CD4-positive, alpha-beta T cell treated with Interleukin-2 at 100 ng/mL for 4 hours (primary cell): ENCODE results near the gene U2AF1L4.
A peak's percentile ranks its signal among the peaks of the same experiment; 100 is the strongest.

ENCODE experiments used
- DNase-seq: peaks from one replicate; pipeline ENCODE4 v3.0.0-alpha.2; 2020; ENCODE audit warnings: low spot score

The U2AF1L4 gene

DNA sequence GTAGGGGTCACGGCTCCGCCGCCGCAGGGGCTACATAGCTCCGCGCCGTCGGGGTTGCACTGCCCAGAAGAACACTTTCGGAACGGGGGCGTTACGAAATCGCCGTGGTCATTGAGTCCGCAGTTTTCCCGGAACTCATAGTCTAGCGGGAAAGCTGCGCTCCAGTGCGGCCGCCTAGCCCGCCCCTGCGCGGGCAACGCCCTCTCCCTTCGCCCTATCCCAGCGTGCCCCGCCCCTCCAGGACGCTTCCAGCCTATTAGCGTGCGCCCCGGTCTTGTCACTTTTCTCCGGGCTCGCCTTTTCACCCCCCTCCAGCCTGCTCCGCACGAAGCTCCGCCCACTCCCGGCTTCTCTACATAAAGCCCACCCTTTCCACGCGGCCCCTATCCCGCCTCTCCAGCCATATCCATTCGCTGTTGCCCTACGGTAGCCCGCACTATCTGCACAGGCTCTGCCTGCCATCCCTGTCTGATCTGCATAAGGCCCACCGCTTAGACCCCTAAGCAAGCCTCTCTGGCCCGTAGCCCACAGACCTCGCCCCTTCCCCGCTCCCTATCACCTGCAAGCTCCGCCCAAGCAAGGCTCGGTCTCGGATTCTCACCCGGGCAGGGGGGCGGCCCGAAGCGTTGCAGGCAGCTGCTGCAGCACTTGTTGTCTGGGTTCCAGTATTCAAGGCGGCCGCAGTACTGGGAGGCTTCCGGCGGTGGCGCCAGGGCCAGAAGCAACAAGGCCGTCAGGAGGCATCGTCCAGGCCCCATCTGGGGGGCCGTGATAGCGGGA lies 4.6 kb downstream of the U2AF1L4 start:
- DNase-seq, result peak; percentile 94

DNA sequence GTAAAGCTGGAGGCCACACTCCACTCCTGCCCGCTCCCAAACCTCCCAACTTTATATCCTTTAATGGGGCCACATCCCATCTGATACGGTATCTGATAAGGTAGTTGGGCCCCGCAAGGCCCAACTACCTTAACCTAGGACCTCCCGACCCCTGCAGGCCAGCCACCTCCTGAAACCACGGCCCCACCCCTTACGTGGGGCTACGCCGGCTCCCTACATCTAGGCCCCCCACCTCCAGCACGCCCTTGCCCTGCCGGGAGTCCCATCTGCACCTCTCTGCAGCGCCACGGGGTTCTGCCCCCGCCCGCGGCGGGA lies 5.2 kb downstream of the U2AF1L4 start:
- DNase-seq, result no peak

DNA sequence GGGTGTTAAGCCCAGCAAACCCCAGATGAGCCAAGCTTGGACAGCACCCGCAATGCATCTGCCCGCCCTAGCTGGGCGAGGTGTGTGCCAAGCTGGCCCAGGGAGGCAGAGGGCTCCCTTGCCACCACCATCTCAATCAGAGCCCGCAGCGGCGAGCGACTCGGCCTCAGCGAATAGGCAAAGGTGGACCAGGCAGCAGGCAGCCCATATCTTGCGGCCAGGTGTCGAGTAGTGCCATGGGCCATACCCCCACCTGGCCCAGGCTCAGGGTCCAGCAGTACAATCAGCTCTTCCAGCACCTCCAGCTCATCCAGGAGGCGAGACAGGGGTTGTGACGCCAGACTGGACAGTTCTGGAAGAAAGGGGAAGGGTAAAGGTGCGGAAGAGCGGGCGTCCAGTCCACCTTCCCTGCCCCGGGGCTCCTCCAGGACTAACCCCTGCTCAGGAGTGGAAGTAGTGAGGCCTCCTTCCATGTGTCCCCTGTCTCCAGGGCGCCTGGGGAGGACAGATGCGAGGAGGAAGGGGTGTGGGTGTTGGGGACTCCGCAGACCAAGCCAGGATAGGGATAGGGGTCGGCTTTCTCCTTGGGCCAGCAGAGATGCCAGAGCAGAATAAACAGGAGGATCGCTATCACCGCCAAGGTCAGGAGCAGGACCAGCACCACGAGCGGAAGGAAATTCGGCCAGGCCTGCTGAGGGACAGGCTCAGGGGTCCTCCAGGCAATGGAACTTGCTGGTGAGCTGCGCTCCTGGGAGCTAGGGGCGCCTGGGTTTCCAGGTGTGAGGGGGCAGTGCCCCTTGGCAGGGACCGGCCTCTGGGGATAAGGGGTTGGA lies 5.7 kb downstream of the U2AF1L4 start:
- DNase-seq, result no peak

DNA sequence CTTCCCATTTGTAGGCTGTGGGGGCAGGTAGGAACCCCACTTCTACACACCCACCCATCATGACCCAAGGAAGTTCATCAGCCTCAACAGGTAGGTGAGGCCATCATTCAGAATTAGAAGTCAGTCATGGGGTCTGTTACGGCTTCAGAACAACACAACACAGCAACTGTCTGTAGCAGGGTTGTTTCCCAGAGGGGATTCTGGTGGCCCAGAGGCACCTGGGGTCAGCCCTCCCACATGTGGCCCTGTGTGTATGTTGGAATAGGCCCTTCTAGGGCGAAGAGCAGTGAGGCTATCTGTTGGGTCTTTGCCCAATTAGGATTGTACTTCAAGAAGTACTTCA lies 6.4 kb downstream of the U2AF1L4 start:
- DNase-seq, result no peak

DNA sequence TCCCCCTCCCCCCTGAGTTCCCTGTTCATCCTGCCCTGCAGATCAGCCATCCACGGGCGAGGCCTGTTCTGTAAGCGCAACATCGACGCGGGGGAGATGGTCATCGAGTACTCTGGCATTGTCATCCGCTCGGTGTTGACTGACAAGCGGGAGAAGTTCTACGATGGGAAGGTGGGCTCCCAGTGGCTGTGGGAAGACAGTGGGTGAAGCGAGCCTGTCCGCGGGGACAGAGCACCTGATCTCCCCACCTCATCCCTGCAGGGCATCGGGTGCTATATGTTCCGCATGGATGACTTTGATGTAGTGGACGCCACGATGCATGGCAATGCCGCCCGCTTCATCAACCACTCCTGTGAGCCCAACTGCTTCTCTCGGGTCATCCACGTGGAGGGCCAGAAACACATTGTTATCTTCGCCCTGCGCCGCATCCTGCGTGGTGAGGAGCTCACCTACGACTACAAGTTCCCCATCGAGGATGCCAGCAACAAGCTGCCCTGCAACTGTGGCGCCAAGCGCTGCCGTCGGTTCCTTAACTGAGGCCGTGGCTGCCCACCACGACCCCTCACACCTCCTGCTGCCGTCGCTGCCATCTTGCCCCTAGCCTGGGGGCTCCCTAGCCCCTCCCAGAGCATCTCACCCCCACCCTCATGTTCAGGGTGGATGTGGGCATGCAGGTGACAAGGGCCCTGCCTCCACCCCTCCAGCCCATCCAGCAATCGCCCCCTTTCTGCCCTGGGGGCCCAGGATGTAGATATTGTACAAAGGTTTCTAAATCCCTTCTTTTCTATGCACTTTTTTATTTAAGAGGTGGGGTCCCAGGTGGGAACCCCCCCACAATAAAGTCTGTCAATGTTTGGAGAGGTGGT lies 7.0 kb downstream of the U2AF1L4 start:
- no peak for DNase-seq

DNA sequence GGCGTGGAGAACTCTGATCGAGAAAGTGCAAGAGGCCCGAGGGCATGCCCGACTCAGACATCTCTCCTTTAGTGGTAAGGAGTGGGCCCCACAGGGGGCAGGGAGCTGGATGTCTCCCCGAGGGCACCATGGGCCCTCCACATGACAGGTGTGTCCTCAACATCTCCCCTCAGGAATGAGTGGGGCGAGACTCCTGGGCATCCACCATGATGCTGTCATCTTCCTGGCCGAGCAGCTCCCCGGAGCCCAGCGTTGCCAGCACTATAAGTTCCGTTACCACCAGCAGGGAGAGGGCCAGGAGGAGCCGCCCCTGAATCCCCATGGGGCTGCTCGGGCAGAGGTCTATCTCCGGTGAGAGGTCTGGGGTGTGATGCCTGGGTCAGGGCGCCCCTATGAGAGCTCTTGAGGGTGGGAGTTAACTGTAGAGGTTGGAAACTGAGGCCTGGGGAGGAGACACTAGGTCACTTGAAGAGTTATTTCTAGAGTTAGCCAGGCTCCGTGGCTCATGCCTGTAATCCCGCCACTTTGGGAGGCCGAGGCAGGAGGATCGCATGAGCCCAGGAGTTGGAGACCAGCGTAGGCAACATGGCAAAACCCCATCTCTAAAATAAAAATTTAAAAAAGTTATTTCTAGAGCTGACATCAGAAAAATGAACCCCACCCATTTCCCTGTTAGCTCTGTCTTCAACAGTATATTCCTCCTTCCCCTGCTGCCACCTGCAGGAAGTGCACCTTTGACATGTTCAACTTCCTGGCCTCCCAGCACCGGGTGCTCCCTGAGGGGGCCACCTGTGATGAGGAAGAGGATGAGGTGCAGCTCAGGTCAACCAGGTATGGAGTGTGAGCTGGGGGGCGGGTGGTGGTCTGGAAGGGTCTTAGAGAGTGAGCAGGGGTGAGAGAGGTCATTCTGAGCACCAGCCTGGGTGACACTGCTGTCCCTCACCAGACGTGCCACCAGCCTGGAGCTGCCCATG lies 8.0 kb downstream of the U2AF1L4 start:
- DNase-seq, result no peak

DNA sequence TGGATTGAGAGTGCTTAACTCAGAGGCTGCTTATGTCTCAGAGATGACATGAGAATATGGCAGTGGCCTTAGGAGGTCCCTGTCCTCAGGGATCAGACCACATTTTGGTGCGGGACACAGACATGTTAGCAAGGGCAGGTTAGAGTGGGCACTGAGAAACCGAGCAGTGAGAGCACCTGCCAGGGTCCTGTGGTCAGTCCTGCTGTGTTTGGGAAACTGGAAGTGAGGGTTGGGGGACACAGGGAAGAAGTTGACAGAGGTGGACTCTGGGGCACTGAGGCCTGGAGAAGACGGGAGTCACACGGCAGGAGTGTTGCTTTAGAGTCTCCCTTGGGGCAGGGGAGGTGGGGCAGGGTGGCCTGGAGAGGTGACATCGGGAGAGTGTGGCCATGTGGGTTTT lies 10.3 kb downstream of the U2AF1L4 start:
- no peak for DNase-seq

DNA sequence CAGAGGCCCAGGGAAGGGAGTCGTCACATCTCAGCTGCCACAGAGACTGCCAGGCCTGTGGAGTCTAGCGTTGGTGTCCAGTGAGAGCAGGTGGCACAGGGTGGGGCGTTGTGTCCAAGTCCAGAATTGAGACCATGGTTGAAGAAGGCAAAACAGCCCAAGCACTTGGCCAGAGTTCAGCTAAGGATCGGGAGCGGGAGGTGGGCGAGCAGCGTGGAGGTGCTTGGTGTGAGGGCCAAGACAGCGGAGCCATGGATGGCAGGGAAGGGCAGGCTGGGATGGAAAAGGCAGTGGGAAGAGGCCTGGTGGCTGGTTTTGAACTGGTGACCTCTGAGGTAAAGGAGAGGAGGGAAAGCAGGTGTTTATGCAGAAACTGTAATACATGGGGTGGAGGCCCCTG lies 10.9 kb downstream of the U2AF1L4 start:
- no peak for DNase-seq

DNA sequence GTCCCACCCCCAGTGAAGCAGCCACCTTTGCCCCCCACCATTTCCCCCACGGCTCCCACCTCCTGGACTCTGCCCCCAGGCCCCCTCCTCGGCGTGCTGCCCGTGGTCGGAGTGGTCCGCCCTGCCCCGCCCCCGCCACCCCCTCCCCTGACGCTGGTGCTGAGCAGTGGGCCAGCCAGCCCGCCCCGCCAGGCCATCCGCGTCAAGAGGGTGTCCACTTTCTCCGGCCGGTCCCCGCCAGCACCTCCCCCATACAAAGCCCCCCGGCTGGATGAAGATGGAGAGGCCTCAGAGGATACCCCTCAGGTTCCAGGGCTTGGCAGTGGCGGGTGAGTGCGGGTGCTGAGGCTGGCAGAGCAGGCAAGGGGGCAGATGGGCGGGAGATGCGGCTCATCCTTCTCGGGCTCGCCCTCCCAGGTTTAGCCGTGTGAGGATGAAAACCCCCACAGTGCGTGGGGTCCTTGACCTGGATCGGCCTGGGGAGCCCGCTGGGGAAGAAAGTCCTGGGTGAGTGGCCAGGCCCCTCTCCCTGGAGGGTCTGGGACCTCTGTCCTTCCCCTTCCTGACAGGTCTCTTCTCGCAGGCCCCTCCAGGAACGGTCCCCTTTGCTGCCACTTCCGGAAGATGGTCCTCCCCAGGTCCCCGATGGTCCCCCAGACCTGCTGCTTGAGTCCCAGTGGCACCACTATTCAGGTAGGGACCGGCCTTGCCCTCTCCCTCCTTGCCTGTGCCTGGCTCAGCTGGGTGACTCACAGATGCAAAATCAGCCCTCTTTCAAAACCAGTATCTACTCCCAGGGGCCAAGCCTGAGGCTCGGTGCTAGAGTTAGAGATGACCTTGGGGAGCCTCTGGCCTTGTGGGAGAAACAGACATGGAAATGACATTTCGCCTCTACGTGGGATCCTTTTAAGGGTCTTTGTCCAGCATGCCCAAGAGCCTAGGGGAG lies 11.8 kb downstream of the U2AF1L4 start:
- DNase-seq, result no peak

DNA sequence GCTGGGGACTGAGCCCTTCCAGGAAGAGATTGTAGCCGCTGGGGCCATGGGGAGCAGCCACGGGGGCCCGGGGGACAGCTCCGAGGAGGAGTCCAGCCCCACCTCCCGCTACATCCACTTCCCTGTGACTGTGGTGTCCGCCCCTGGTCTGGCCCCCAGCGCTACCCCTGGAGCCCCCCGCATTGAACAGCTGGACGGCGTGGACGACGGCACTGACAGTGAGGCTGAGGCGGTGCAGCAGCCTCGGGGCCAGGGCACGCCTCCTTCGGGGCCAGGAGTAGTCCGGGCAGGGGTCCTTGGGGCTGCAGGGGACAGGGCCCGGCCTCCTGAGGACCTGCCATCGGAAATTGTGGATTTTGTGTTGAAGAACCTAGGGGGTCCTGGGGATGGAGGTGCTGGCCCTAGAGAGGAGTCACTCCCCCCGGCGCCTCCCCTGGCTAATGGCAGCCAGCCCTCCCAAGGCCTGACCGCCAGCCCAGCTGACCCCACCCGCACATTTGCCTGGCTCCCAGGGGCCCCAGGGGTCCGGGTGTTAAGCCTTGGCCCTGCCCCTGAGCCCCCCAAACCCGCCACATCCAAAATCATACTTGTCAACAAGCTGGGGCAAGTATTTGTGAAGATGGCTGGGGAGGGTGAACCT lies 12.6 kb downstream of the U2AF1L4 start:
- no peak for DNase-seq

DNA sequence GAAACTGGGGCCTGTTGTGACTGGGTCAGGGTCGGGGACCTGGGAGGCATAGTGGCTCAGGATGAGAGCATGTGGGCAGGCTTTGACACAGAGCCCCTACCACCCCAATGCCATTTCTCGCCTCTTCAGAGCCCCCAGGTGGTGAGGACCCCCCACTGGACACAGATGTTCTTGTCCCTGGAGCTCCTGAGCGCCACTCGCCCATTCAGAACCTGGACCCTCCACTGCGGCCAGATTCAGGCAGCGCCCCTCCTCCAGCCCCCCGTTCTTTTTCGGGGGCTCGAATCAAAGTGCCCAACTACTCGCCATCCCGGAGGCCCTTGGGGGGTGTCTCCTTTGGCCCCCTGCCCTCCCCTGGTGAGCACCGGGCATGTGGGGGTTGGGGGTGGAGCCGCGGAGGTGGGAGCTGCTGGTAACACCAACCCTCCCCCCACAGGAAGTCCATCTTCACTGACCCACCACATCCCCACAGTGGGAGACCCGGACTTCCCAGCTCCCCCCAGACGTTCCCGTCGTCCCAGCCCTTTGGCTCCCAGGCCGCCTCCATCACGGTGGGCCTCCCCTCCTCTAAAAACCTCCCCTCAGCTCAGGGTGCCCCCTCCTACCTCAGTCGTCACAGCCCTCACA lies 13.3 kb downstream of the U2AF1L4 start:
- no peak for DNase-seq

DNA sequence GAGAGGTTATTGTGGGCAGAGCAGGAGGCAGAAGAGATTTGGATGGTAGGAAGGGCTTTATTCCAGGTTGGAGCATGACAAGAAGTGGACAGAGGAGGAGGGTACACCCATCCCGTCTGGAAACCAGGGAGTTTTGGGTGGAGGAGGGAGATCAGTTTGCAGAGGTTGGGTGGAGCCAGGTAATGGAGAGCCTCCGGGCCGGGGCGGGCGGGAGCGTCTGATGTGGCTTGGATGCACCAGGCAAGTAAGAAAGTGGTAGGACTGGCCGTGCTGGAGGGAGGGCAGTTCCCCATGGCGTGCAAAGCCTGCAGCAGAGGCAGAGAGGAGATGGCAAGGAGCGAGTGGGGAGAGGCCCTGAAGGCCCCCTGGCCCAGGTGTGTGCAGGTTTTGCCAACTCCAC lies 13.9 kb downstream of the U2AF1L4 start:
- DNase-seq, result no peak

DNA sequence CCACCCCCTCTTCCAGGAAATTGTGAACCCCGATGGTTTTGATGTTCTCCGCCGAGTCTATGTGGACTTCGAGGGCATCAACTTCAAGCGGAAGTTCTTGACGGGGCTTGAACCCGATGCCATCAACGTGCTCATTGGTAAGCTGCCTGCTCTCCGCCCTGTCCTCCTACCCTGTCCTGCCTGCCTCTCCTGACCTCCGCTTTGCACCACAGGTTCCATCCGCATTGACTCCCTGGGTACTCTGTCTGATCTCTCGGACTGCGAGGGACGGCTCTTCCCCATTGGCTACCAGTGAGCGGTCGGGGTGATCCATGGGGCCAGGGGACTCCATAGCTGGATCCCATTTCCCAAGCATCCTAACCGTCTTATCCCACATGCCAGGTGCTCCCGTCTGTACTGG lies 14.9 kb downstream of the U2AF1L4 start:
- no peak for DNase-seq

DNA sequence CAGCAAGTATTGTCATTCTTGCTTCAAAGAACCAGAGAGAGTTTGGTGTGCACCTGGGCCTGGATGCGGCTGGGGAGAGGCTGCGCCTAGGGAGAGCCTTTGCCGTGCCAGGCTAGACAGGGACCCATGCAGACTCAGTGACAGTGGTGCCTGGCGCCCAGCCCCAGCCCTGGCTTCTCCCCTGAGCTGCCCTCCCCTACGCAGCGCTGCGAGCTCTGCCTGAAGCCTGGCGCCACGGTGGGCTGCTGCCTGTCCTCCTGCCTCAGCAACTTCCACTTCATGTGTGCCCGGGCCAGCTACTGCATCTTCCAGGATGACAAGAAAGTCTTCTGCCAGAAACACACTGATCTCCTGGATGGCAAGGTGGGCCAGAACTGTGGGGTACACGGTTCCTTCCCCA lies 15.5 kb downstream of the U2AF1L4 start:
- no peak for DNase-seq

DNA sequence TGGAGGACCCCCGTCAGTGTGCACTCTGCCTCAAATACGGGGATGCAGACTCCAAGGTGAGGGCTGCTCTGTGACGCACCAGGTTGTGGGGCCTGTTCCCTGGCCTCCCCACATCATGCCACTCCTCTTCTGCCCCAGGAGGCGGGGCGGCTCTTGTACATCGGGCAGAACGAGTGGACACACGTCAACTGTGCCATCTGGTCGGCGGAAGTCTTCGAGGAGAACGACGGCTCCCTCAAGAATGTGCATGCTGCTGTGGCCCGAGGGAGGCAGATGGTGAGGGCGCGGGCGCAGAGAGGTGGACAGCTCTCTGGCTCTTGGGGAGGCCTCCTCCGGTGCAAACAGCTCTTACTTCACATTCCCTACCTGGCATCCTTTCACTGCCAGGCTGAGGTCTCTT lies 16.2 kb downstream of the U2AF1L4 start:
- DNase-seq, result no peak

DNA sequence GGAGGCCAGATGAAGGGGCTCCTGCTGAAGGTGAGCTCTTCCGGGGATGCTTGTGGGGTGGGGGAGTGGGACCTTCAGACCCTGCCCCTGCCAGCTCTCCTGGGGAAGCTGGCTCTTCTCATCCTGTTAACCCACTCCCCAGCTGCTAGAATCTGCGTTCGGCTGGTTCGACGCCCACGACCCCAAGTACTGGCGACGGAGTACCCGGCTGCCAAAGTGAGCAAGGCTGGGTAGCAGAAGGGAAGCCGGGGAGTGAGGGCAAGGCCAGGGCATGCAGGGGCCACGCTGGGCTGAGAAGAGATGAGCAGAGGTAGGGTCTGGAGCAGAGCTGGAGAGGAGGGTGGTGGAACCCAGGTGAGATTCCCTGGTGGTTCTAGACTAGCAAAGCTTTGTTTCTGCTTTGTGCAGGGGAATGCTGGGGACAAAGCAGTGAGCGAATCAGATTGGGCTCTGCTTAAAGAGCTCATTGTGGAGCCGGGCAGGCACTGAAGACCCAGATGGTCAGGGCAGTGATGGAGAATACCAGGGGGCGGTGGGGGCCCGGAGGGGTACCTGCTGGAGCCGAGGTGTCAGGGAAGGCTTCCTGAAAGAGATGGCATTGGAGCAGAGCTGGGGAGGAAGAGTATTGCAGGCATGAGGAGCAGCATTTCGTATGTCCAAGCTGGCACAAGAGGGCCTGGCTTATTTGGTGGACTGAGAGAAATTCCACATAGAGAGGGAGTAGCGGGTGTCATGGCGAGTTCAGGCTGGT lies 17.1 kb downstream of the U2AF1L4 start:
- DNase-seq, result no peak

DNA sequence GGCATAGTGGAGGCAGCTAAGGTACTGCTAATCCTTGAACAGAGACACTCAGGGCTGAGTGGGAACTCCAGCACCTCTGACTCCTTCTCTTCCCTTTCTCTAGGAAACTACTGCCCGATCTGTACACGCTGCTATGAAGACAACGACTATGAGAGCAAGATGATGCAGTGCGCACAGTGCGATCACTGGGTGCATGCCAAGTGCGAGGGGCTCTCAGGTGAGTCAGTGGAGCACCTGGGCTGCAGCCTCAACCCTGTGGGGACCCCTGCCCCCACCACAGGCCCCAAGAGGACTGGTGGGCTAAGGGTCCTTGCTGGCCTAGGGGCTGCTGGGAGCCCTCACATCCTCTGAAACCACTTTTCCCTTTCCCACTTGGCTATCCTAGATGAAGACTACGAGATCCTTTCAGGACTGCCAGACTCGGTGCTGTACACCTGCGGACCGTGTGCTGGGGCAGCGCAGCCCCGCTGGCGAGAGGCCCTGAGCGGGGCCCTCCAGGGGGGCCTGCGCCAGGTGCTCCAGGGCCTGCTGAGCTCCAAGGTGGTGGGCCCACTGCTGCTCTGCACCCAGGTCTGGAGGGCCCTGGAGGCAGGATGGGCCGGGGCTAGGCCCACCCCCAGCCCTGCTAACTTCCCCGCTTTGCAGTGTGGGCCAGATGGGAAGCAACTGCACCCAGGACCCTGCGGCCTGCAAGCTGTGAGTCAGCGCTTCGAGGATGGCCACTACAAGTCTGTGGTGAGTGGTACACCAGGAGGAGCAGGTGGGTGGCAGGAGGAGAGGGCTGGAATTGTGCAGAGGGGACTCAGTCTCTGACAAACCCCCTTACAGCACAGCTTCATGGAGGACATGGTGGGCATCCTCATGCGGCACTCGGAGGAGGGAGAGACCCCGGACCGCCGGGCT lies 17.9 kb downstream of the U2AF1L4 start:
- DNase-seq, result no peak
